ENCODE data around the gene EPG5. TPM values are rescaled to one million over a fixed set of nuclear protein-coding genes. Genes with fewer than 3 reads are reported as not detected.
"Not testable (repeated sequence)": the region's sequence is repeated elsewhere in the genome, so short reads cannot be mapped to it uniquely, and the experiment has no call there.

EPG5 gene
- total RNA-seq, 1 donor from 2014 or later: 34.0 TPM

DNA sequence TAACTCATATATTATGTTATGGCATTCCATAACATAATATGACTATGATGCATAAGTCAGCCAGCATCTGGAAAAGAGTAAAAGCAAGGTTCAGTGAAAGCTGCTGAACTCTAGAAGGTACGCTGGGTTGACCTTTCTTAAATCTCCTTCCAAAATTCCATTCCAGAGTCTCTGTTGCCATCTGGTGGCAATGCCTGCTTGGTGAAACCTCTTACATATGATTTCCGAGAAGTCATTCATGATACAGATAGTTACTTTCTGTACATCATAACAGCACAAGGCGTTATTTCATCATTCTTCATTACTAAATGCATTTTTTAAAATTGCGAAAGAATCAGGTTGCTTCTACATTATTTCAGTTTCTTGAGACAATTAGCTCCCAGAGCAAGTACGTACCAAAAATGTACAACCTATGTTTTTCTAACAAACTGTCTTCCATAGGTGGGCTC lies 7.0 kb upstream of the EPG5 start:
- peak; percentile 34 for DNase-seq

DNA sequence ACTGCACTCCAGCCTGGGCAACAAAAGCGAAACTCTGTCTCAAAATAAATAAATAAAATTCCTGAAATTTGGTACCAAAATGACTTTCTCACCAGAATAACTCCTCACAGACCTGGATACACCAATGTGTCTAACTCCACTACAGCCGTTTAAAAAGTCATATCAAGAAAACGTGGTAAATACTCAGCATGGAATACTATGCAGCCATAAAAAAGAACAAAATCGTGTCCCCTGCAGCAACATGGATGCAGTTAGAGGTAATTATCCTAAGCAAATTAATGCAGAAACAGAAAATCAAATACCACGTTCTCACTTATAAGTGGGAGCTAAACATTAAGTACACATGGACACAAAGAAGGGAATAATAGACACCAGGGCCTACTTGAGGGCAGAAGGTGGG lies 2.2 kb downstream of the EPG5 start:
- DNase-seq: not testable (repeated sequence)

DNA sequence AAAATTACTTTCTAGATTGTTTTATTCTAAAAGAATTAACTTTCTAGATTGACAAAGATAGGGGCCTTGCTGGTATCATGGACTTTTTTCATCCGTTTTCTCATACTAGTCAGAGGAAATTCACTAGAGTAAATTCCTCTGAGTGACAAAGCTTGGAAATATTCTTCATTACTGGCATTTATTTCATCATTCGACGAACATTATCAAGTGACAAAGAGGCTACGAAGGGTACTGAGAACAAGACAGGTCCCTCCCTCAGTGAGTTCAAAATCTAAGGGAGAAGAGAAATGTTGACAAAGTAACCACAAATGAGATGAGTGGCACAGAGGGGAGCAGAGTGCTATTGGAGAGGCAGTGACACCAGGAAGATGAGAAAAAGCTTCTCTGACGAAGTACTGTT lies 4.3 kb downstream of the EPG5 start:
- DNase-seq: no peak

DNA sequence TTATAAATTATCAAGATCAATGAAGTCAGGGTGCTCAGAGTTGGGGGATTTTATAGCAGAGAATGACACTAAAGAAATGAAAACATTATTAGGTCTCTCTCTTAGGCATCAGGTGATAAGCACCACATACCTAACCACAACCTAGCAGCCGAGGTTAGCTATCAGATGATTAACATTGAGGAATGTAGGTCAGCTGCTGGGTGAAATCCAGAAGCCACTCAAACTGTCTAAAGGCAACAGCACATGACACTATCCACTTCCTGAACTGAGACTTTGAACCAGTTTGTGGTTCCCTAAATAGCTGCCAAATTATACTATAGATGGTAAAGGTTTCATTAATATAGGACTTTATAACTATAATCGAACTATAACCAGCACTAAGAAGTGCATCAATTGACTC lies 4.7 kb downstream of the EPG5 start:
- DNase-seq: no peak

DNA sequence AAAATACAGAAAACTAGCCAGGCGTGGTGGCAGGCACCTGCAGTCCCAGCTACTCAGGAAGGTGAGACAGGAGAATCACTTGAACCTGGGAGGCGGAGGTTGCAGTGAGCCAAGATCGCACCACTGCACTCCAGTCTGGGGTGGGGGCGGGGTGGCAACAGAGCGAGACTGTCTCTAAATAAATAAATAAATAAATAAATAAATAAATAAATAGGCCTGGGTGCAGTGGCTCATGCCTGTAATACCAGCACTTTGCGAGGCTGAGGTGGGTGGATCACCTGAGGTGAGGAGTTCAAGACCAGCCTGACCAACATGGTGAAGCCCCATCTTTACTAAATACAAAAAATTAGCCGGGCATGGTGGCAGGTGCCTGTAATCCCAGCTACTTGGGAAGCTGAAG lies 7.6 kb downstream of the EPG5 start:
- DNase-seq: not testable (repeated sequence)

DNA sequence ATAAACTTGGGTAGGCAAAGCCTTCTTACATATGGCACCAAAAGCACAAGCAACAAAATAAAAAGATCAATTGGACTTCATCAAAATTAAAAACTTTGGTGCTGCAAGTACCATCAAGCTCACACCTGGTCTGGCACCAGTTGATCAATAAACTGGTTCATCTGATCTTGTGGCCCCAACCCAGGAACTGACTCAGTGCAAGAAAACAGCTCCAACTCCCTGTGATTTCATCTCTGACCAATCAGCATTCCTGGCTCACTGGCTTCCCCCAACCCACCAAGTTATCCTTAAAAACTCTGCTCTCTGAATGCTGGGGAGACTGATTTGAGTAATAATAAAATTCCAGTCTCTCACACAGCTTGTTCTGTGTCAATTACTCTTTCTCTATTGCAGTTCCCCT lies 8.4 kb downstream of the EPG5 start:
- DNase-seq: no peak

DNA sequence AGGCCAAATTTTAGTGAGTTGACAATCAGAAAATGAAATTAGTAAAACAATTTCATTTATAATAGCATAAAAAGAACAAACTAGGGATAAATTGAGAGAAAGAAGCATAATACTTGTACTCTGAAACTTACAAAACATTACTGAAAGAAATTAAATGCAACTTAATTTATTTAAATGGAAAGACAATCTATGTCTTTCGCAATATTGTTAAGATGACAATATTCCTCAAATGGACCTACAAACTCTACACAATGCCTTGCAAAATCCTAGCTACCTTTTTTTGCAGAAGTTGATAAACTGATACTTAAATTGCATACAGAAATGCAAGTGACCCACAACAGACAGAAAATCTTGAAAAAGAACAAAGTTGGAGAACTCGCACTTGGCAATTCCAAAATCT lies 9.1 kb downstream of the EPG5 start:
- no peak for DNase-seq

DNA sequence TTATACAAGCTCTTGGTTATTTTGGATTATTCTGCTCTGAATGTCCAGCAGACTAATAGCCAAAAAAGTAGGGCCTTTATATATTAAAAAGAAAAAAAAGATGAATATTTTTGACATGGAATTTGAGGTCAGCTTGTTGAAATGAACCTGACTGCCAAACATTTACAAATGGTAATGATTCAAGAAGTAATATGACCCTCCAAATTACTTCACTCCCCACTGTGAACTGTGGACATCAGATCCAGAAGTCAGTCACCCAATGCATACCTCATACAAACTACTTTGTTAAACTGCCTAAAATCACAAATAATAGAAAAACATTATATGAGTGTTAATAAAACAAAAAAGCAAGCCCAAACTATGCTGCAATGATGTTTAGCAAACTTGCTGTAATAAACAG lies 10.0 kb downstream of the EPG5 start:
- no peak for DNase-seq

DNA sequence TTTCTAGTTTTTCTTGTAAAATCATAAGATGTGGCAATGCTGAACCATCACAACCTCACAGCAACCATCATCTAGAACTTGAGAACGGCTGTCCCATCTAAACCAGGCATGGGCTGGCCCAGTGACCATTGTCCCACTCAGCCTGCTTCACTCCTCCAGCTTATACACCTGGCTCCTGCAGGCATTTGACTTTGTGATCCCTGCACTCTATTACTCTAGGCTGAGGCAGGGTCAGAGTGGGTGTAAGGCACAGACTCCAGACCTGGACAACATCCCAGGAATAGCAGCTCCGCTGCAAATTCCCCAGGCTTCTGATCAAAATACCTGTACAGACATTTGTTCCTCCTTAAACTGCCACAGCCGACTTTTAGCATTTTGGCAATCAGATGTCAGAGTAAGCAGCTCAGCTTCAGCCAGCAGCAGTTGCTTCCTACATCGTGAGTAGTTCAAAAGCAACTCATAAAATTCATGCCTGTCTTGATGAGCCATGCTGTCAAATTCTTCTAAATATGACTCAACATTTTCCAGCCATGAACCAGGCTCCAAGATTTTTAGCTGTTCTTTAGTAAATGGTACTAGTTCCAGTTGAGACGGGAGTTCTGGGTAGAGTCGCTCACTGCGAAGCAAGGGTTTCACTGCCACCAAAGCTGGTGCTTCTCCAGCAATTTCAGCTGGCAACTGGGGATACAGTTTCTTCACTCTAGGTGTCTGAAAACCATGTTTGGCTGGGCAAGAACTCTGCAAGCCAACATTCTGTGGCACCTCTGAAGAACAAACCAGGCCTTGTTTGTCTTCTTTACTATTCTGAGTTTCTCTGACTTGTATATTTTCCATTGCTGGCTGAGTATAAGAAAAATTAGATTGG lies 12.8 kb downstream of the EPG5 start:
- no peak for DNase-seq

DNA sequence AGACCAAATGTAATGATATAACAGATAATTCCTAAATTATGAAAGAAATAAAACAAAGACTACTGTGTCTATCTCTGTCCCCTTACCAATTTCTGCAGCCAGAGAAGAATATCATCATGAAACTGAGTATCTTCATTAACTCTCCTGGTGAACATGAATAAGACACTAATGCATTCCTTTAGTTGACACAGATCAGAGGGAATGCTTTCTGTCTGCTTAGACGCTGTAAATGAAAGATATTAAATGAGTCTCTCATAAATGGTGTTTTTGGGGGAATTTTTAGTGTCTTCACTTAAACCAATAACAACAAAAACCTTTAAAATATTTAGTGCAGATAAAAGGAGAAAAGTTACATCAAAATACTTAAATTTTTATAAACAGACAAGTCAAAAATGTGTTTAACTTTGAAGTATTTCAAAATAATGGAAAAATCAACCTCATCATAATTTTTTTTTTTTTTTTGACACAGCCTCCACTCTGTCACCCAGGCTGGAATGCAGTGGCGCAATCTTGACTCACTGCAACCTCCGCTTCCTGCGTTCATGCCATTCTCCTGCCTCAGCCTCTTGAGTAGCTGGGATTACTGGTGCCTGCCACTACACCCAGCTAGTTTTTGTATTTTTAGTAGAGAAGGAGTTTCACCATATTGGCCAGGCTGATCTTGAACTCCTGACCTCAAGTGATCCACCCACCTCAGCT lies 16.0 kb downstream of the EPG5 start:
- DNase-seq: no peak

DNA sequence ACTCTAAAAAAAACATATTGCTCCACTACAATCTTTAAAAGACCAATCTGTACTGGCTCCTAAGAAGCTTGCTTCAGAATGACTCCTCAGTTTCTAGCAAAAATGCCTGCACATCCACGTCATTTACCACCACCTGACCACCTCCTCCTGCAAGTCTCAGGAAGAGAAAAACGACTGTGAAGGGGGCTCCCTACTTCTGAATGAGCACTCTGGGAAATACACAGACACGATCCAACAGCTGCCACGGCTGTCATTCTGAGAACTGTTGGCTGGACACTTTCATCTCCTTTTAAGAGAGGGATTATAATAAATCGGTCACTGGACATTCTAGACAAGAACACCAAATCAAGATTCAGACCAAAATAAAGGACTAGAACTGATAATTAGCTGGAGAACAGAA lies 21.5 kb downstream of the EPG5 start:
- no peak for DNase-seq

DNA sequence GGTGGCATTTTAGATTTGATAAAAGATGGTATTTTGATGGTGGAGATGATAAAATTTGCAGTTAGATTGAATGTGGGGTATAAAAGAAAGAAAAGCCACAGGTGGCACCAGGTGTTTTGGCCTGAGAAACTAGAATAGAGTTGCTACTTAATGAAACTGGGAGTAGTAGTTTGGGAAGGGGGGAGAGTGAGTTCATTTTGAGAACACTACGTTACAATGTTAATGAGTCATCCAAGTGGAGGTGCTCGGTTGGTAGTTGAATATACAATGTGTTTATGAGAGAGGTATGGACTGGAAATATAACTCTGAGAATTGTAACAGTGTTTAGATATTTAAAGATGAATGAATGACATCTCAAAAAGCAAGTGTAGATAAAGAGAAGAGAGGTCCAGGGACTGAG lies 26.4 kb downstream of the EPG5 start:
- no peak for DNase-seq

DNA sequence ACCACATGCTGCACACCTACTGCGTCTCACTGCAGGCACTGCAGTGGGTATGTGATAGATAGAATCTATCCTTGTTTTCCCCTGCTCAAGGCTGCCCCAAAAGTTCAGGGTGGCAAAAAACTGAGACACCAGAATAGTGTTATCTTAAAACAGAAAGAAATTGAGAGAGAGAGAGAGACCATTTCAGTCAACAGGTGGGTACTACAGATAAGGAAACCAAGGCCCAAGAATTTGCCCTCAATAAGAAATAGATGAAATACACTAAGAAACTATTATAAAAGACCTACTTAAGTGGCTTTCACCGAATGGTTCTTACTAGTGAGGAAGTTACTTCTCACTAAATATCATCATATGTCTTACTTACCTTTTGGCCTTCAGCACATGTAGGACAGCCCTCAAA lies 27.9 kb downstream of the EPG5 start:
- DNase-seq: no peak

DNA sequence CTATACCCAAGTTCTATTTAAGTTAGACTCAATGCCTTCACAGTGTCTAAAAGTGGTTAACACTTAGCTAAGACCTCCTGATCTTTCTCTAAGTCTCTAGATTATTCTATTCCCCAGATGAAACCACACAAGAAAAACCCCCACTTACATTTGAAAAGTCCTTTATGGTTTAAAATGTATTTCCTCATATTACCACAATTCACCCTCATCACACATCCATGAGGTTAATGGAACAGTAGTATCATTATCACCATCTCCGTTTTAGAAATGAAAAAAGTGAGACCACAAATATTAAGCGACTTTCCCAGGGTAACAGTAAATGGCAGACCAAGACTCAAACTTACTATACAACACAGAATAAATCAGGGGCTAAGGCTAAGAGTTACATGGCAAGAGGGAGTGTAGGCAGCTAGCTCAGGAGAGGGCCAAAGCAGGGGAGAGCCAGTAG lies 28.6 kb downstream of the EPG5 start:
- DNase-seq: no peak

DNA sequence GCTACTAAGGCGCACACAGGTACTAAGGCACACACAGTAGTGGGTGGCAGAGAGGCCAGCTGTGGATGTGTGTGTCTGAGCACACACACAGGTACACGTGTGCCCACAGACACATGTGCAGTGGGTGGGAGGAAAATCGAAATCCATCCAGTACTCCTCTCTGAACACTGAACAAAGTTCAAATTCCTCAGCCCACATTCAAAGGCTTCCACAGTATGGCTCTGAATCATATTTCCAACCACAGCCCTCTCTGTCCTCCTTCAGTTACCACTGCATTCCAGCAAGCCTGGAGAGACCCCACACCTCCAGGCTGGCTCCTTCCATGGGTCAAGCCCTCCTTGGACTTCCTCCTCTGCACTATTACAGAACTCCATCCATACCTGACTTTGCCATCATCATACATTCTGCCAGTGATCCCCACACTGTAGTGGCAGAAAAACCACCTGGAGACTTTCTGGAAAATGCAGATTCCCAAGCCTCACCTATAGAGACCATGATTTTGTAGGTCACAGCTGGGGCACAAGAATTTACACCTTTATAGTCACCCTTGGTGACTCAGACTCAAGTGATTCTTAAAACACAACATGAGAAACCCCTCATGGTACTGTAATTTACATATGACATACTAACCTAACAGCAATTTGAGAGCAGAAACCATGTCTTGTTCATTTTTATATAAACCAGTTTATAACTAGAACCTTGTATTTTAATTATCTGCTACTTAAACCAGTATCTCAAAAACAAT lies 31.4 kb downstream of the EPG5 start:
- no peak for DNase-seq

DNA sequence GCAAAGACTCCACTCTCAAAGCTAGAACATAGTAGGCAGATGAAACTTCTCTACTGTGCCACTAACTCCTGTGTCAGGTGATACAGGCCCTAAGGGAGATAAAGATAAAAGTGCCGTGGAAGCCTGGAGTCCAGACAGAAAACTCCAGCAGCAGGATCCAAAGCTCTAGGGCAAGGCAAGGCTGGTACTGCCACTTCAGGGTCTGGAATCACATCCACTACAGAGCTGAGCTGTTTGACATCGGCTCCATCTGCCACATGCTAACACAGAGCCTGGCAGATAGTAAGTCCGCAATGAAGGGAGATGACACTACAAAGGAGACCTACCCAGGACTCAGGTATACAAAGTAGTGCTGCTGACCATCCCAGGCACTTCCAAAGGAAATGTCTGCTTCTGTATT lies 34.4 kb downstream of the EPG5 start:
- DNase-seq: no peak

DNA sequence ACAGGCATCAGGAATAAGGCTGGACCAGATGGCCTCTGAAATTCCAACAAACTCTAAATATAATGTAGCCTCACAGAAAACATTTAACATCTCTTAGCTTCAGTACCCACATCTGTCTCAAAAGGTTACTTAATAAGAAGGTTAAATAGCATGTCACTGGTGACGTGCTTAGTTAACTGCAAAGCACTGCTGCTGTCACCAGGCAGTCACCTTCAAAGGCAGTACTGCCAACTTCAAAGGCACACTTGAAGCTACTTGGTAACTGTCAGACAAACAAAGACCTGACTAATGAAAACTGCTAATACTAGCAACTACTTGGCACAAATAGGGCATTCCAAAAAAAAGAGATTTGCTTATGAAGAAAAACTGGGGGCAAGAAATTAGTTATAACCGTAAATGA lies 36.2 kb downstream of the EPG5 start:
- DNase-seq: no peak

DNA sequence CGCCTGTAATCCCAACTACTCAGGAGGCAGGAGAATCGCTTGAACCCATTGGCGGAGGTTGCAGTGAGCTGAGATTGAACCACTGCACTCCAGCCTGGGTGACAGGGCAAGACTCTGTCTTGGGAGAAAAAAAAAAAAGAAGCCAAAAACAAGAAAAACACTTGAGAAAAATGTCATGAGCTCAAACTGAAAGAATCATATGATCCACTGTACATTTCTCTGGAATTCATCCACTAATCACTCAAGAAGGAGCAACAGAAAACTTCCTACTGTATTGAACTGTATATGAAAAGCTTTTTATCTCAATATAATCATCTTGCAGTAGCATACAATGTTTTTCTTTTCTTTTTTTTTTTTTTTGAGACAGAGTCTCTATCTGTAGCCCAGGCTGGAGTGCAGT lies 40.4 kb downstream of the EPG5 start:
- DNase-seq: no peak

DNA sequence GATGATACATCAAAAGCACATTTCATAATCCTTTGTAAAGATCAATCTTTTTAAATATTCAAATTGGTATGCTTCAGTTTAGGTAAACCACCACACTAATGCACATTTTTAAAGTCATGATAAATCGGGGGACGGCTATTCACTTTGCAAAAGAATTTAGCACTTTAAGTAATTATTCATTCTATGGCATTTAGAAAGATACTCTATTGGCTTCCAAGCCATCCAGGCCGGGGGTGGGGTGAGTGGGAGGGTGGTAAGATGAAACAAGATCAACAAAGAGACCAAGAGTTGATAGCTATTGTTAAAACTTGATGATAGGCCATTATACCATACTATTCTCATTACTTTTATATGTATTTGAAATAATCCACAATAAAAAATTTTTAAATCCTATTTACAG lies 41.0 kb downstream of the EPG5 start:
- no peak for DNase-seq

DNA sequence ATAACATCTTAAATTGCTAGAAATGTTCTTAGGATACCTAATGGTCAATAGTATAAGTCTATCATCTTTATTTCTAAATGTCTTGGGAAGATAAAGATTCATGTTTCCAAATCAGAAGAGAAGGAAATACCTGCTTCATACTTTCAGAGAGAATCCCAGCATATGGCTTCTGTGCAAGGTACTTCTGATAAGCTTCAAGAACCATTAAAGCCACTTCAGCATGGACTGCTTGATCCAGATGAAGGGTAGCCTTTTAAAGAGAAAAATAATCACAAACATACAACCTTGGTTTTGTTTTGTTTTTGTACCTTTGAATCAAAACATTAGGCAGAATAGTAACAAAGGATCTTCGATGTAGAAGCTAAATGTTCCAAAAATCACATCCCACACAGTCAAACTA lies 44.0 kb downstream of the EPG5 start:
- no peak for DNase-seq

DNA sequence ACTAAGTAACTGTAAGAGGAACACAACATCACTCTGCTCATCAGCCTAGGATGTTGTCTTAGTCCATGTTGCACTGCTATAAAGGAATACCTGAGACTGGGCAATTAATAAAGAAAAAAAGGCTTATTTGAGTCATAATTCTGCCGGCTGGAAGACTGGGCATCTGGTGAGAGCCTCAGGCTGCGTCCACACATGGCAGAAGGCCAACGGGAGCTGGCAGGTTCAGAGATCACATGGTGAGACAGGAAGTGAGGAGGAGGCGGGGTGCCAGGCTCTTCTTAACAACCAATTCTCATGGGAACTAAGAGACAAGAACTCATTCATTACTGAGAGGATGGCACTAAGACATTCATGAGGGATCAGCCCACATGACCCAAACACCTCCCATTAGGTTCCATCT lies 46.8 kb downstream of the EPG5 start:
- DNase-seq: no peak

DNA sequence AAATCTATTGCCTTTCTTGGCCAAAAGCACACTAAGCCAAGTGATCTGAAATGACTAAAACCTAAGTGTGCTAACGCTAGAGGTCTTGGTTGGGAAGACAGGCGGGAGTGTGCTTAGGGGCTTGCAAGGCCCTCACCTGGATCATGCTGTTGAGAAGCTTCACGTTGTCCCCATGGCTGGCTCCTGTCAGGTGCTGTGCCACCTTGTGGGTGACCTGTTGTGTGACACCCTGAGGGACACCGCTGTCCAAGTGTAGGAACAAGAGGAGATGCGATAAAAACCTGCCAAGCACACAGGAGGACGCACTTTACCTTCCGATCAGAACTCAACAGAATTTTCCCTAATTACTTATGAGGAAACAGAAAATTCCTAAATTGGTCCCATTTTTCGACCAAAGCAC lies 50.8 kb downstream of the EPG5 start:
- no peak for DNase-seq

DNA sequence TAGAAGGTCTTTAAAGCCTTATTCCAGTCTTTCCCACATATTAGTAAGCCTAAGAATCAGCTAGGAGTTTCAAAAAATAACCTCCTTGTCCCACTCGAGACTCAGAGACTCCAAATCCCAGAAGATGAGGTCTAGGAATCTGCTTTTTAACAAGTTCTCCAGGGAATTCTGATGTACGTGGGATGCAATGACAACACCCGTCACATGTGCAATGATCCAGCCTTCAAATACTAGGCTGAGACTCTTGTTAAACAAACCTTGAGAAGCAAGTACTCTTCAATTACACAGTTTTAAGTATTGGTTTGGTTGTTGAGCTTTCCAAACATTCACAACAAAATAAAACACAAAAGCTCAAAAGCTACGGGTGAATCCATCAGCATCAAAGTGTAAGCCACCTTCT lies 53.9 kb downstream of the EPG5 start:
- no peak for DNase-seq
